GM23338 (cell line): ENCODE measurements around the gene MUC5AC. TPM values are rescaled to one million over a fixed set of nuclear protein-coding genes. Genes with fewer than 3 reads are reported as not detected.

Experiments used
- ATAC-seq: fragments of 200-7000 bp; cut with Tn5 transposase; 3 replicates; pipeline ENCODE4 v1.9.1; 2020
- DNase-seq: peaks from one replicate; pipeline ENCODE4 v3.0.0-alpha.2; 2015; ENCODE audit warnings: low spot score
- H2AFZ ChIP-seq: fragments of 200-600 bp; sonication (generic); 2 replicates; pipeline ENCODE4 v1.8.0; 2016; ENCODE audit warnings: antibody characterized with exemption, mild to moderate bottlenecking, moderate library complexity
- H3F3A ChIP-seq: fragments of 200-600 bp; sonication (generic); replicated peaks from 2 replicates; pipeline ENCODE4 v1.8.0; 2017; ENCODE audit warnings: antibody characterized with exemption, mixed run types, low read depth
- H3K27ac ChIP-seq: fragments of 200-600 bp; sonication (generic); 2 replicates; pipeline ENCODE4 v1.6.1; 2016; ENCODE audit warnings: low read depth
- H3K27me3 ChIP-seq: fragments of 200-600 bp; sonication (generic); 2 replicates; pipeline ENCODE4 v1.8.0; 2016; ENCODE audit warnings: mild to moderate bottlenecking, mixed run types, moderate library complexity; ENCODE audit not compliant: insufficient read depth
- H3K36me3 ChIP-seq: fragments of 200-600 bp; sonication (generic); 2 replicates; pipeline ENCODE4 v1.8.0; 2016; ENCODE audit warnings: mild to moderate bottlenecking; ENCODE audit not compliant: insufficient read depth
- H3K4me1 ChIP-seq: fragments of 200-600 bp; sonication (generic); 2 replicates; pipeline ENCODE4 v1.8.0; 2016; ENCODE audit warnings: mild to moderate bottlenecking, moderate library complexity; ENCODE audit not compliant: insufficient read depth
- H3K4me2 ChIP-seq: fragments of 200-600 bp; sonication (generic); 2 replicates; pipeline ENCODE4 v1.7.1; 2017; ENCODE audit warnings: mixed run types
- H3K4me3 ChIP-seq: fragments of 200-600 bp; sonication (generic); 2 replicates; pipeline ENCODE4 v1.6.1; 2016; ENCODE audit warnings: mixed run types
- H3K79me2 ChIP-seq: fragments of 200-600 bp; sonication (generic); replicated peaks from 2 replicates; pipeline ENCODE4 v1.8.0; 2017; ENCODE audit warnings: mild to moderate bottlenecking; ENCODE audit not compliant: insufficient read depth
- H3K9me2 ChIP-seq: fragments of 200-600 bp; sonication (generic); 2 replicates; pipeline ENCODE4 v1.8.0; 2017; ENCODE audit not compliant: insufficient read depth
- H4K20me1 ChIP-seq: fragments of 200-600 bp; sonication (generic); replicated peaks from 2 replicates; pipeline ENCODE4 v1.8.0; 2017; ENCODE audit warnings: mild to moderate bottlenecking; ENCODE audit not compliant: insufficient read depth
- H3K27ac Mint-ChIP-seq: 2 replicates; pipeline ENCODE4 v1.8.0; 2020; ENCODE audit warnings: inconsistent platforms, mild to moderate bottlenecking, moderate library complexity, mixed read lengths
- H3K27me3 Mint-ChIP-seq: 3 replicates; pipeline ENCODE4 v1.8.0; 2022; ENCODE audit warnings: low read depth, mild to moderate bottlenecking, moderate library complexity, mixed read lengths, inconsistent platforms; ENCODE audit not compliant: insufficient read depth, poor library complexity
- H3K36me3 Mint-ChIP-seq: 3 replicates; pipeline ENCODE4 v1.8.0; 2021; ENCODE audit warnings: low read depth, mild to moderate bottlenecking, inconsistent platforms, moderate library complexity, mixed read lengths
- H3K4me1 Mint-ChIP-seq: 3 replicates; pipeline ENCODE4 v1.8.0; 2020; ENCODE audit warnings: mild to moderate bottlenecking, inconsistent platforms, mixed read lengths
- H3K4me3 Mint-ChIP-seq: 3 replicates; pipeline ENCODE4 v1.8.0; 2021; ENCODE audit warnings: moderate library complexity, mild to moderate bottlenecking, inconsistent platforms, mixed read lengths
- H3K9me3 Mint-ChIP-seq: 3 replicates; pipeline ENCODE4 v1.8.0; 2020; ENCODE audit warnings: moderate library complexity, mild to moderate bottlenecking, inconsistent platforms, mixed read lengths
- CREB1 ChIP-seq: fragments of 250-450 bp; sonication (Bioruptor Pico); IDR thresholded peaks from 2 replicates; pipeline ENCODE4 v1.5.0; 2020; ENCODE audit warnings: low read depth, mild to moderate bottlenecking, moderate library complexity
- CTCF ChIP-seq, 2 experiments: fragments of 200-600 bp in 1 of 2; sonication (generic) in 1 of 2; conservative IDR thresholded peaks; 2 replicates each; pipeline versions ENCODE4 v1.5.1 to v1.6.1; 2016 to 2017; ENCODE audit warnings: antibody characterized with exemption in 2 of 2, low read depth in 2 of 2, mild to moderate bottlenecking in 2 of 2, moderate library complexity in 1 of 2
- ETS1 ChIP-seq: IDR thresholded peaks from 2 replicates; pipeline ENCODE4 v1.6.1; 2016; ENCODE audit warnings: antibody characterized with exemption
- NANOG ChIP-seq: IDR thresholded peaks from 2 replicates; pipeline ENCODE4 v1.6.1; 2016; ENCODE audit warnings: antibody characterized with exemption, borderline replicate concordance
- POLR2AphosphoS5 ChIP-seq: IDR thresholded peaks from 2 replicates; pipeline ENCODE4 v1.6.1; 2016; ENCODE audit warnings: antibody characterized with exemption, low read depth
- REST ChIP-seq: IDR thresholded peaks from one replicate; pipeline ENCODE4 v1.6.1; 2018; ENCODE audit warnings: antibody characterized with exemption; ENCODE audit not compliant: unreplicated experiment
- ZNF114 ChIP-seq: fragments of 250-450 bp; sonication (Bioruptor Pico); IDR thresholded peaks from 2 replicates; pipeline ENCODE4 v1.5.0; 2020; ENCODE audit warnings: mild to moderate bottlenecking, moderate library complexity
- ZNF331 ChIP-seq: fragments of 250-450 bp; sonication (Bioruptor Pico); IDR thresholded peaks from 2 replicates; pipeline ENCODE4 v1.5.0; 2020; ENCODE audit warnings: low read depth, mild to moderate bottlenecking, moderate library complexity
- ZNF462 ChIP-seq: fragments of 250-450 bp; sonication (Bioruptor Pico); IDR thresholded peaks from 2 replicates; pipeline ENCODE4 v1.5.0; 2020; ENCODE audit warnings: mild to moderate bottlenecking, moderate library complexity
- polyA plus RNA-seq: library from polyadenylated mRNA; unstranded; fragments of >200 nt; fragmentation: Nextera tagmentation; extraction: Ambion mirVana; gene quantifications from 2 replicates; pipeline ENCODE4 v1.2.1, GENCODE V29; 2016
- total RNA-seq: library from RNA; depleted of rRNA; stranded (reverse); fragments of >200 nt; shearing (Covaris generic); gene quantifications from 2 replicates; pipeline ENCODE4 v1.2.3, GENCODE V29; 2014

Gene MUC5AC
- total and polyA plus RNA-seq, 2 experiments from 2014 or later: not detected

- no peaks in the 10 kb centered on the region for H3K4me1 ChIP-seq
- H3K4me3 ChIP-seq: no peak overlapping the region
- H3K36me3 Mint-ChIP-seq: peaks cover 5% of the 10 kb centered on the region; the same call in 1 of the 3 replicates
- peaks cover 13% of the 10 kb centered on the region for H3K9me3 Mint-ChIP-seq
- H3K9me2 ChIP-seq: no peaks in the 10 kb centered on the region
- H3K27ac Mint-ChIP-seq: no peak overlapping the region
- H3K4me2 ChIP-seq: no peak overlapping the region
- no peak overlapping the region for H2AFZ ChIP-seq
- TF ChIP-seq ETS1 (no peak), REST (no peak), CTCF (conservative IDR thresholded peaks at IDR 0.05; ENCODE audit: low read depth in 2 of 2) (no peak), CREB1 (CRISPR knock-in tag) (no peak), ZNF114 (no peak), ZNF462 (CRISPR knock-in tag) (no peak), NANOG (no peak), ZNF331 (no peak), POLR2AphosphoS5 (no peak)
- peaks cover 9% of the 10 kb centered on the region for H3K27me3 Mint-ChIP-seq
- ATAC-seq (no peak), DNase-seq (no peak)
- no peak overlapping the region for H3K27ac ChIP-seq
- no peaks in the 10 kb centered on the region for H3F3A ChIP-seq
- no peaks in the 10 kb centered on the region for H3K36me3 ChIP-seq
- no peaks in the 10 kb centered on the region for H4K20me1 ChIP-seq
- no peak overlapping the region for H3K4me3 Mint-ChIP-seq
- H3K27me3 ChIP-seq: no peaks in the 10 kb centered on the region
- no peaks in the 10 kb centered on the region; the same call in 2 of the 3 replicates for H3K4me1 Mint-ChIP-seq
- no peaks in the 10 kb centered on the region for H3K79me2 ChIP-seq
These were observed 47.6 kb downstream of the MUC5AC start for GRCh38 chr11:1205121-1205986.
